Measurements from ENCODE around the gene GLUL.

- no peak for TF ChIP-seq PATZ1 (CRISPR knock-in tag; IDR thresholded peaks at IDR 0.05; ENCODE audit: borderline replicate concordance)
- no peak for TF ChIP-seq ZC3H10 (CRISPR knock-in tag; IDR thresholded peaks at IDR 0.05)
- TF ChIP-seq ESRRG (CRISPR knock-in tag; IDR thresholded peaks at IDR 0.05) = no peak
- no peak for TF ChIP-seq ZFP3 (CRISPR knock-in tag; IDR thresholded peaks at IDR 0.05)
- no peak for TF ChIP-seq OSR1 (CRISPR knock-in tag; IDR thresholded peaks at IDR 0.05)
- TF ChIP-seq TOX (CRISPR knock-in tag; IDR thresholded peaks at IDR 0.05; ENCODE audit: borderline replicate concordance) = no peak
- no peak for TF ChIP-seq TSHZ2 (CRISPR knock-in tag; IDR thresholded peaks at IDR 0.05)
- TF ChIP-seq PPARA (CRISPR knock-in tag; IDR thresholded peaks at IDR 0.05; ENCODE audit: borderline replicate concordance) = no peak
- no peak for TF ChIP-seq ARNTL (CRISPR knock-in tag; IDR thresholded peaks at IDR 0.05; ENCODE audit: borderline replicate concordance, low read depth)
- no peak for TF ChIP-seq RARB (CRISPR knock-in tag; IDR thresholded peaks at IDR 0.05)
- TF ChIP-seq ZFP30 (CRISPR knock-in tag; IDR thresholded peaks at IDR 0.05) = no peak
- no peak for TF ChIP-seq CSRNP3 (CRISPR knock-in tag; IDR thresholded peaks at IDR 0.05)
- no peak for TF ChIP-seq BACH2 (CRISPR knock-in tag; IDR thresholded peaks at IDR 0.05; ENCODE audit: borderline replicate concordance)
Measured at GRCh38 chr1:182335771-182336566, 55.6 kb downstream of the GLUL start.
